Esophagus squamous epithelium (tissue), 5 donors: Measurements from ENCODE around the gene MGMT. TPM values are rescaled to one million over a fixed set of nuclear protein-coding genes. Genes with fewer than 3 reads are reported as not detected.

Experiments
- DNase-seq: peaks from one replicate; lab custom pipeline; 2025; lab: John Stamatoyannopoulos, UW
- H3K27ac ChIP-seq, 4 donors: fragments of 200-600 bp; sonication (generic); one replicate each; pipeline ENCODE4 v1.5.1; 2016 to 2019; ENCODE audit warnings: mild to moderate bottlenecking in 1 of 4
- H3K27me3 ChIP-seq, 4 donors: fragments of 200-600 bp; sonication (generic); 1 replicate in 3 of 4; 2 replicates in 1 of 4; pipeline versions ENCODE4 v1.5.1 to v1.6.0; 2017 to 2021; ENCODE audit warnings: antibody characterized with exemption in 1 of 4
- H3K36me3 ChIP-seq, 3 donors: fragments of 200-600 bp; sonication (generic); one replicate each; pipeline ENCODE4 v1.5.1; 2016 to 2019
- H3K4me1 ChIP-seq, 3 donors: fragments of 200-600 bp; sonication (generic); one replicate each; pipeline ENCODE4 v1.5.1; 2017 to 2019
- H3K4me3 ChIP-seq, 4 donors: fragments of 200-600 bp; sonication (generic); 1 replicate in 3 of 4; 2 replicates in 1 of 4; pipeline ENCODE4 v1.5.1; 2016 to 2019; ENCODE audit warnings: mild to moderate bottlenecking in 2 of 4, moderate library complexity in 1 of 4
- H3K9me3 ChIP-seq, 3 donors: fragments of 200-600 bp; sonication (generic); one replicate each; pipeline ENCODE4 v1.5.1; 2016 to 2019
- POLR2A ChIP-seq, 4 donors: fragments of 450-650 bp; IDR thresholded peaks; one replicate each; pipeline ENCODE4 v1.6.1; 2017; ENCODE audit warnings: antibody characterized with exemption in 4 of 4, mild to moderate bottlenecking in 4 of 4, moderate library complexity in 3 of 4
- WGBS, 2 donors: methylation state at CpG; one replicate each; pipeline ENCODE4 v1.1.5; 2018; 5-methylcytosine and 5-hydroxymethylcytosine counted together
- intact Hi-C: fragments of 100-400 bp; cut with DNase I; formaldehyde crosslinking; loops from one replicate; pipeline ENCODE4 v1.15.0; 2022
- total RNA-seq, 4 donors: library from RNA; depleted of rRNA; stranded (reverse); fragments of >200 nt; gene quantifications; one replicate each; pipeline ENCODE4 v1.1.0, GENCODE V29; 2016
- TF ChIP-seq, protein P1 (sequence below), 6 experiments: fragments of 450-650 bp in 4 of 6; fragments of 200-600 bp in 2 of 6; sonication (generic) in 2 of 6; IDR thresholded peaks; one replicate each; pipeline ENCODE4 v1.5.1; 2016 to 2019; ENCODE audit warnings: antibody characterized with exemption in 6 of 6, mild to moderate bottlenecking in 4 of 6, moderate library complexity in 4 of 6
- donor health status: DM: yes; HTN: yes; CAD: no.

Gene MGMT
- total RNA-seq, 4 donors from 2014 or later, result 15.6 to 28.8 (median 18.4) TPM

GRCh38 chr10:129767751-129768150 lies 300.7 kb downstream of the MGMT start:
- Histone ChIP-seq H3K36me3 (peaks cover 0 to 38% (median 0%) of the 10 kb centered on the region in 3 donors), H3K27ac (no peak overlapping the region), H3K4me3 (no peak overlapping the region), H3K27me3 (no peaks in the 10 kb centered on the region), H3K4me1 (no peaks in the 10 kb centered on the region), H3K9me3 (peaks cover 0 to 5% (median 0%) of the 10 kb centered on the region in 3 donors)
- TF ChIP-seq, protein P1, sequence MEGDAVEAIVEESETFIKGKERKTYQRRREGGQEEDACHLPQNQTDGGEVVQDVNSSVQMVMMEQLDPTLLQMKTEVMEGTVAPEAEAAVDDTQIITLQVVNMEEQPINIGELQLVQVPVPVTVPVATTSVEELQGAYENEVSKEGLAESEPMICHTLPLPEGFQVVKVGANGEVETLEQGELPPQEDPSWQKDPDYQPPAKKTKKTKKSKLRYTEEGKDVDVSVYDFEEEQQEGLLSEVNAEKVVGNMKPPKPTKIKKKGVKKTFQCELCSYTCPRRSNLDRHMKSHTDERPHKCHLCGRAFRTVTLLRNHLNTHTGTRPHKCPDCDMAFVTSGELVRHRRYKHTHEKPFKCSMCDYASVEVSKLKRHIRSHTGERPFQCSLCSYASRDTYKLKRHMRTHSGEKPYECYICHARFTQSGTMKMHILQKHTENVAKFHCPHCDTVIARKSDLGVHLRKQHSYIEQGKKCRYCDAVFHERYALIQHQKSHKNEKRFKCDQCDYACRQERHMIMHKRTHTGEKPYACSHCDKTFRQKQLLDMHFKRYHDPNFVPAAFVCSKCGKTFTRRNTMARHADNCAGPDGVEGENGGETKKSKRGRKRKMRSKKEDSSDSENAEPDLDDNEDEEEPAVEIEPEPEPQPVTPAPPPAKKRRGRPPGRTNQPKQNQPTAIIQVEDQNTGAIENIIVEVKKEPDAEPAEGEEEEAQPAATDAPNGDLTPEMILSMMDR (IDR thresholded peaks at IDR 0.05), result no peak
- no peak for TF ChIP-seq POLR2A (IDR thresholded peaks at IDR 0.05)
- intact Hi-C loops, result no loop called here
- 83 to 99% methylated on average over 8 to 10 of the region's 10 CpGs for WGBS, 2 donors
- no peak for DNase-seq

DNA sequence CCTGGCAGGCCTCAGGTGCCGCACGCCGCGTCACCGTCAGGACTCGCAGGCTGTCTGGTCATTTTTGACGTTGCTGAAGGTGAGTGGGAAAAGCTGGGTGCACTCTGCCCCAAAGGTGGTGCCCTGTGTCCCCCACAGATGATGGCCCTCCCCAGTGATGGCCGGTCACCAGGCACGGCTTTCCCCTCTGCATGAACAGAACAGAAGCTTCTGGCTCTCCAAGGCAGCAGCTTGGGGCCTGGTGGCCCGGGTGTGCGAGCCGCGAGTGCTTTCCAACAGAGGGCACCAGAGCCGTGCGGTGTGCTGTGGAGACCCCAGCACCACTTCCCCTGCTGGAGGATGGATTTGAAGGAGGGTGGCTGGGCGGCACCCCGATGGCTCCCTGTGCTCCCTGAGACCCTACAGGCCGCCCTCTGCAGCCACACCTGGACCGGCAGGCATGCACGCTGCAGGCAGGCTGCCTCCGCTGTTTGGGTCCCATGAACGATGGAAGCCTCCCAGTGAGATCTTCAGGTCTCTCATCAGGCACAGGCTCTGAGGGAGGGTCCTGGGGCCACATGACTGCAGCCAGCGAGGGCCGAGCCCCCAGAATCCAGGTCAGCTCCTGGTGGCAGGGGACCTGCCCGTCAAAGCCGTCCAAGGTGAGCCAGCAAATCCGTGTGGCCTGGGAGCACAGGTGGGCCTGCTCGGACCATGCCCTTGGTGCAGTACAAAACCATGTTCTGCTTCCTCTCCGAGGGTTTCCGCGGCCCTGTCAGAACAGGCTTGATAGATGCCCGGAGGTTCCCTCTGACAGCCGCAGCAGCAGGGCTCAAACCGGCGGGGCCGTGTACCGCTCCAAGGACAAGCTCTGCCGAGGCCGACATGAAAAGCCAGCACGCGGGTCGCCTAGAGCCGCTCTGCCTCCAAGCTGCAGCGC lies 301.7 kb downstream of the MGMT start:
- Histone ChIP-seq H3K27ac (no peak overlapping the region), H3K4me1 (no peaks in the 10 kb centered on the region), H3K27me3 (no peaks in the 10 kb centered on the region), H3K4me3 (no peak overlapping the region), H3K36me3 (peaks cover 0 to 38% (median 0%) of the 10 kb centered on the region in 3 donors), H3K9me3 (peaks cover 0 to 5% (median 0%) of the 10 kb centered on the region in 3 donors)
- intact Hi-C loops, result no loop called here
- TF ChIP-seq POLR2A (IDR thresholded peaks at IDR 0.05), result no peak
- TF ChIP-seq, protein P1 (IDR thresholded peaks at IDR 0.05), result no peak
- no peak for DNase-seq
- WGBS, 2 donors, result 90 to 100% methylated on average over 5 to 8 of the region's 44 CpGs

- Histone ChIP-seq H3K9me3 (peaks cover 0 to 5% (median 0%) of the 10 kb centered on the region in 3 donors), H3K4me1 (no peaks in the 10 kb centered on the region), H3K27me3 (no peaks in the 10 kb centered on the region), H3K4me3 (no peak overlapping the region), H3K27ac (no peak overlapping the region), H3K36me3 (peaks cover 0 to 38% (median 0%) of the 10 kb centered on the region in 3 donors)
- DNase-seq, result no peak
- 93 to 96% methylated on average over 17 to 20 of the region's 24 CpGs for WGBS, 2 donors
- intact Hi-C loops, result no loop called here
- TF ChIP-seq, protein P1 (IDR thresholded peaks at IDR 0.05), result no peak
- TF ChIP-seq POLR2A (IDR thresholded peaks at IDR 0.05), result no peak
Measured at GRCh38 chr10:129769381-129770116, 302.5 kb downstream of the MGMT start.

- Histone ChIP-seq H3K36me3 (peaks cover 0 to 38% (median 0%) of the 10 kb centered on the region in 3 donors), H3K4me3 (no peak overlapping the region), H3K9me3 (peaks cover 0 to 5% (median 0%) of the 10 kb centered on the region in 3 donors), H3K4me1 (no peaks in the 10 kb centered on the region), H3K27me3 (no peaks in the 10 kb centered on the region), H3K27ac (no peak overlapping the region)
- intact Hi-C loops, result no loop called here
- no peak for DNase-seq
- no peak for TF ChIP-seq POLR2A (IDR thresholded peaks at IDR 0.05)
- TF ChIP-seq, protein P1 (IDR thresholded peaks at IDR 0.05), result no peak
- 88 to 95% methylated on average over 7 to 14 of the region's 14 CpGs for WGBS, 2 donors
Measured at GRCh38 chr10:129770286-129770685, 303.2 kb downstream of the MGMT start.
